GM12878 (cell line): ENCODE data around the gene IRF4. TPM values are rescaled to one million over a fixed set of nuclear protein-coding genes. Genes with fewer than 3 reads are reported as not detected.

Source experiments
- BCL11A ChIP-seq: IDR thresholded peaks from 2 replicates; pipeline ENCODE4 v1.6.1; 2011; ENCODE audit warnings: low read depth, low read length
- MXI1 ChIP-seq: fragments of 150-350 bp; IDR thresholded peaks from 2 replicates; pipeline ENCODE4 v1.6.1; 2011; ENCODE audit warnings: low read depth, mild to moderate bottlenecking, inconsistent platforms, low read length, improper control_type of control experiment
- NR2C1 ChIP-seq: fragments of 450-650 bp; IDR thresholded peaks from 2 replicates; pipeline ENCODE4 v1.6.1; 2017; ENCODE audit warnings: antibody characterized with exemption, mild to moderate bottlenecking, moderate library complexity
- SIX5 ChIP-seq: IDR thresholded peaks from 2 replicates; pipeline ENCODE4 v1.6.1; 2011; ENCODE audit warnings: mild to moderate bottlenecking, low read depth, low read length, moderate library complexity; ENCODE audit not compliant: severe bottlenecking
- YY1 ChIP-seq: IDR thresholded peaks from 2 replicates; pipeline ENCODE4 v1.6.1; 2011; ENCODE audit warnings: low read depth, mild to moderate bottlenecking, low read length
- ZNF217 ChIP-seq: fragments of 450-650 bp; IDR thresholded peaks from 2 replicates; pipeline ENCODE4 v1.6.1; 2017; ENCODE audit warnings: antibody characterized with exemption, mild to moderate bottlenecking
- ZNF24 ChIP-seq: fragments of 450-650 bp; IDR thresholded peaks from 2 replicates; pipeline ENCODE4 v1.6.1; 2017; ENCODE audit warnings: antibody characterized with exemption, mild to moderate bottlenecking
- polyA plus RNA-seq, 11 experiments: library from polyadenylated mRNA; depleted of rRNA in 4 of 11; unstranded in 6 of 11; stranded (reverse) in 5 of 11; fragments of >200 nt; fragmentation: Nextera tagmentation in 4 of 11; fragmentation: Illumina TruSeq in 1 of 11; extraction: Ambion mirVana in 4 of 11; extraction: Trizol in 1 of 11; gene quantifications; 1 replicate in 1 of 11; 2 replicates in 10 of 11; pipeline versions ENCODE4 v1.2.1 to v1.2.3, GENCODE V29; 2011 to 2016; ENCODE audit warnings: inconsistent platforms in 2 of 11, missing spikeins in 2 of 11, low read depth in 1 of 11
- total RNA-seq, 4 experiments: library from RNA; depleted of rRNA in 3 of 4; stranded (reverse); fragments of >200 nt in 3 of 4; fragmentation: Illumina TruSeq in 1 of 4; extraction: Trizol in 1 of 4; gene quantifications; 2 replicates each; pipeline versions ENCODE4 v1.2.1 to v1.2.3, GENCODE V29; 2013 to 2021
- TF ChIP-seq, protein P1 (sequence below): fragments of 450-650 bp; IDR thresholded peaks from 2 replicates; pipeline ENCODE4 v1.6.1; 2017; ENCODE audit warnings: mild to moderate bottlenecking
- TF ChIP-seq, protein P2 (sequence below): IDR thresholded peaks from 2 replicates; pipeline ENCODE4 v1.6.1; 2012; ENCODE audit warnings: mild to moderate bottlenecking, low read depth, low read length

The IRF4 gene
- total and polyA plus RNA-seq, 10 of the 15 experiments (the other 5 are each of a cell fraction or from before 2014, with no cell fraction given): 50.0 to 495 (median 257) TPM

DNA sequence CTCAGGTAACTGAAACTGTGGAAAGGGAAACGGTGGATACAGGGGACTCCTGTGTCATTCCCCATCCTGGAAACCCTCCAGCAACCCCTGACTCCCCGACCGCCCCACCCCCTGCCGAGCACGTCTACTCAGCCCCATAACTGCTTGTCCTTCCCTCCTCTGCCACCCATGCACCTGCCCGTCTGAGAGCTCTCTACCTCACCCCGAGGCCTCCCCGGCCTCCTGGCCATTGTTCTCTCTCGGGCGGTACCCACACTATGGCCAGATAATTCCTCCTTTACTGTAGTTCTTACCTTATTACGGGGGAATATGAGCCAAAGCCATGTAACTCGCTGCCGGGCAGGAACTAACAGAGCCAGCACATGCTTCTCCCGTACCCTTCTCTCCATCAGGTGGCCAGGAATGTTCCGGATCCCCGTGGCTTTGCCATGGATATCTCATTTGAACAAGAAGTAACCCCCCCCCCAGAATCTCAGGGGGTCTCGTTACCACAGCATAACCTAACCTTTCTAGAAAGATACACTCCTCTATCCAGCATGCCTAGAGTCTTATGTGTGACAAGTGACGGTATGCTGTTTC, 4.8 kb upstream of the IRF4 start (continued):
- TF ChIP-seq, protein P1, sequence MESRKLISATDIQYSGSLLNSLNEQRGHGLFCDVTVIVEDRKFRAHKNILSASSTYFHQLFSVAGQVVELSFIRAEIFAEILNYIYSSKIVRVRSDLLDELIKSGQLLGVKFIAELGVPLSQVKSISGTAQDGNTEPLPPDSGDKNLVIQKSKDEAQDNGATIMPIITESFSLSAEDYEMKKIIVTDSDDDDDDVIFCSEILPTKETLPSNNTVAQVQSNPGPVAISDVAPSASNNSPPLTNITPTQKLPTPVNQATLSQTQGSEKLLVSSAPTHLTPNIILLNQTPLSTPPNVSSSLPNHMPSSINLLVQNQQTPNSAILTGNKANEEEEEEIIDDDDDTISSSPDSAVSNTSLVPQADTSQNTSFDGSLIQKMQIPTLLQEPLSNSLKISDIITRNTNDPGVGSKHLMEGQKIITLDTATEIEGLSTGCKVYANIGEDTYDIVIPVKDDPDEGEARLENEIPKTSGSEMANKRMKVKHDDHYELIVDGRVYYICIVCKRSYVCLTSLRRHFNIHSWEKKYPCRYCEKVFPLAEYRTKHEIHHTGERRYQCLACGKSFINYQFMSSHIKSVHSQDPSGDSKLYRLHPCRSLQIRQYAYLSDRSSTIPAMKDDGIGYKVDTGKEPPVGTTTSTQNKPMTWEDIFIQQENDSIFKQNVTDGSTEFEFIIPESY: no peak
- no peak for TF ChIP-seq NR2C1
- no peak for TF ChIP-seq MXI1
- TF ChIP-seq SIX5: no peak
- TF ChIP-seq ZNF217: no peak
- no peak for TF ChIP-seq ZNF24
- TF ChIP-seq BCL11A: no peak
- TF ChIP-seq, protein P2, sequence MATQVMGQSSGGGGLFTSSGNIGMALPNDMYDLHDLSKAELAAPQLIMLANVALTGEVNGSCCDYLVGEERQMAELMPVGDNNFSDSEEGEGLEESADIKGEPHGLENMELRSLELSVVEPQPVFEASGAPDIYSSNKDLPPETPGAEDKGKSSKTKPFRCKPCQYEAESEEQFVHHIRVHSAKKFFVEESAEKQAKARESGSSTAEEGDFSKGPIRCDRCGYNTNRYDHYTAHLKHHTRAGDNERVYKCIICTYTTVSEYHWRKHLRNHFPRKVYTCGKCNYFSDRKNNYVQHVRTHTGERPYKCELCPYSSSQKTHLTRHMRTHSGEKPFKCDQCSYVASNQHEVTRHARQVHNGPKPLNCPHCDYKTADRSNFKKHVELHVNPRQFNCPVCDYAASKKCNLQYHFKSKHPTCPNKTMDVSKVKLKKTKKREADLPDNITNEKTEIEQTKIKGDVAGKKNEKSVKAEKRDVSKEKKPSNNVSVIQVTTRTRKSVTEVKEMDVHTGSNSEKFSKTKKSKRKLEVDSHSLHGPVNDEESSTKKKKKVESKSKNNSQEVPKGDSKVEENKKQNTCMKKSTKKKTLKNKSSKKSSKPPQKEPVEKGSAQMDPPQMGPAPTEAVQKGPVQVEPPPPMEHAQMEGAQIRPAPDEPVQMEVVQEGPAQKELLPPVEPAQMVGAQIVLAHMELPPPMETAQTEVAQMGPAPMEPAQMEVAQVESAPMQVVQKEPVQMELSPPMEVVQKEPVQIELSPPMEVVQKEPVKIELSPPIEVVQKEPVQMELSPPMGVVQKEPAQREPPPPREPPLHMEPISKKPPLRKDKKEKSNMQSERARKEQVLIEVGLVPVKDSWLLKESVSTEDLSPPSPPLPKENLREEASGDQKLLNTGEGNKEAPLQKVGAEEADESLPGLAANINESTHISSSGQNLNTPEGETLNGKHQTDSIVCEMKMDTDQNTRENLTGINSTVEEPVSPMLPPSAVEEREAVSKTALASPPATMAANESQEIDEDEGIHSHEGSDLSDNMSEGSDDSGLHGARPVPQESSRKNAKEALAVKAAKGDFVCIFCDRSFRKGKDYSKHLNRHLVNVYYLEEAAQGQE: no peak
- TF ChIP-seq YY1: no peak
- TF ChIP-seq, all 136 proteins: peak for 0
